ENCODE data around the gene ANO2. TPM values are rescaled to one million over a fixed set of nuclear protein-coding genes. Genes with fewer than 3 reads are reported as not detected.
"Not testable (repeated sequence)": the region's sequence is repeated elsewhere in the genome, so short reads cannot be mapped to it uniquely, and the experiment has no call there.

The ANO2 gene
- total RNA-seq, 2 donors from 2014 or later = 6.7 to 18.5 TPM

- Histone ChIP-seq H3K4me1 (ENCODE audit: control insufficient read depth in 1 of 2, low read depth in 2 of 2) (no peaks in the 10 kb centered on the region), H3K9me3 (no peaks in the 10 kb centered on the region), H3K4me3 (no peak overlapping the region), H3K27me3 (replicated peaks; ENCODE audit: insufficient read depth) (no peaks in the 10 kb centered on the region), H3K27ac (no peak overlapping the region), H3K36me3 (no peaks in the 10 kb centered on the region)
- DNase-seq (ENCODE audit: low spot score) (no peak), ATAC-seq (ENCODE audit: insufficient number of reproducible peaks, low FRiP score, low read depth) (no peak)
- TF ChIP-seq, protein P1, sequence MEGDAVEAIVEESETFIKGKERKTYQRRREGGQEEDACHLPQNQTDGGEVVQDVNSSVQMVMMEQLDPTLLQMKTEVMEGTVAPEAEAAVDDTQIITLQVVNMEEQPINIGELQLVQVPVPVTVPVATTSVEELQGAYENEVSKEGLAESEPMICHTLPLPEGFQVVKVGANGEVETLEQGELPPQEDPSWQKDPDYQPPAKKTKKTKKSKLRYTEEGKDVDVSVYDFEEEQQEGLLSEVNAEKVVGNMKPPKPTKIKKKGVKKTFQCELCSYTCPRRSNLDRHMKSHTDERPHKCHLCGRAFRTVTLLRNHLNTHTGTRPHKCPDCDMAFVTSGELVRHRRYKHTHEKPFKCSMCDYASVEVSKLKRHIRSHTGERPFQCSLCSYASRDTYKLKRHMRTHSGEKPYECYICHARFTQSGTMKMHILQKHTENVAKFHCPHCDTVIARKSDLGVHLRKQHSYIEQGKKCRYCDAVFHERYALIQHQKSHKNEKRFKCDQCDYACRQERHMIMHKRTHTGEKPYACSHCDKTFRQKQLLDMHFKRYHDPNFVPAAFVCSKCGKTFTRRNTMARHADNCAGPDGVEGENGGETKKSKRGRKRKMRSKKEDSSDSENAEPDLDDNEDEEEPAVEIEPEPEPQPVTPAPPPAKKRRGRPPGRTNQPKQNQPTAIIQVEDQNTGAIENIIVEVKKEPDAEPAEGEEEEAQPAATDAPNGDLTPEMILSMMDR (IDR thresholded peaks at IDR 0.05) = no peak
These were observed 104.1 kb downstream of the ANO2 start for GRCh38 chr12:5840944-5841343.

- no peaks in the 10 kb centered on the region for H3K4me1 ChIP-seq (ENCODE audit: control insufficient read depth in 1 of 2, low read depth in 2 of 2)
- no peak overlapping the region for H3K27ac ChIP-seq
- TF ChIP-seq, protein P1 (IDR thresholded peaks at IDR 0.05) = no peak
- H3K4me3 ChIP-seq = no peak overlapping the region
- H3K36me3 ChIP-seq = no peaks in the 10 kb centered on the region
- no peak for ATAC-seq (ENCODE audit: insufficient number of reproducible peaks, low FRiP score, low read depth)
- DNase-seq (ENCODE audit: low spot score) = no peak
- H3K27me3 ChIP-seq (replicated peaks; ENCODE audit: insufficient read depth) = no peaks in the 10 kb centered on the region
- H3K9me3 ChIP-seq = no peaks in the 10 kb centered on the region
These were observed 114.9 kb downstream of the ANO2 start for GRCh38 chr12:5830111-5830510.

GRCh38 chr12:5827591-5827990 lies 117.5 kb downstream of the ANO2 start:
- DNase-seq (ENCODE audit: low spot score) = no peak
- ATAC-seq (ENCODE audit: insufficient number of reproducible peaks, low FRiP score, low read depth) = no peak
- no peak overlapping the region for H3K4me3 ChIP-seq
- no peaks in the 10 kb centered on the region for H3K27me3 ChIP-seq (replicated peaks; ENCODE audit: insufficient read depth)
- TF ChIP-seq, protein P1 (IDR thresholded peaks at IDR 0.05) = no peak
- no peaks in the 10 kb centered on the region for H3K36me3 ChIP-seq
- no peaks in the 10 kb centered on the region for H3K4me1 ChIP-seq (ENCODE audit: control insufficient read depth in 1 of 2, low read depth in 2 of 2)
- H3K27ac ChIP-seq = no peak overlapping the region
- H3K9me3 ChIP-seq = no peaks in the 10 kb centered on the region

- H3K36me3 ChIP-seq; H3K27ac ChIP-seq; H3K9me3 ChIP-seq; H3K27me3 ChIP-seq (replicated peaks; ENCODE audit: insufficient read depth); DNase-seq (ENCODE audit: low spot score); H3K4me3 ChIP-seq; H3K4me1 ChIP-seq (ENCODE audit: control insufficient read depth in 1 of 2, low read depth in 2 of 2); ATAC-seq (ENCODE audit: insufficient number of reproducible peaks, low FRiP score, low read depth): not testable (repeated sequence)
These were observed 119.3 kb downstream of the ANO2 start for GRCh38 chr12:5825761-5826160.

DNA sequence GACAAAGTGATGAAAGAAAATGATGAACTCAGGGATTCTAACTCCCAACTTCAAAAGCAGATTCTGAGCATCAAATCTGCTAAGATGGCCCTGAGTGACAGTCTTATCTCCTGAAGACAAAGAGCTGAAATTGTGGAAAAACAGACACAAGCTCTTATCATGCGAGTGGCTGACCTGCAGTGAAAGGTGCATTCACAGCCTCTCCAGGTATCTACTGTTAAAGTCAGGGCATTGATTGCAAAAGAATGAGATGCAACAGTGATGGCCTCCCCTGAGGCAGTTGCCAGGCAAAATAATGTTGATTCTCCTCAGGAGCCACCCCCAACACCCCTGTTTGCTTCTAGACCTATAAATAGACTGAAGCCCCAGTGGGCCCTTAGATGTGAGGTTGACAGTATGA lies 126.2 kb downstream of the ANO2 start:
- H3K4me1 ChIP-seq (ENCODE audit: control insufficient read depth in 1 of 2, low read depth in 2 of 2); H3K4me3 ChIP-seq; H3K36me3 ChIP-seq; H3K9me3 ChIP-seq; ATAC-seq (ENCODE audit: insufficient number of reproducible peaks, low FRiP score, low read depth); H3K27me3 ChIP-seq (replicated peaks; ENCODE audit: insufficient read depth); DNase-seq (ENCODE audit: low spot score); H3K27ac ChIP-seq: not testable (repeated sequence)

GRCh38 chr12:5817246-5817645 lies 127.8 kb downstream of the ANO2 start:
- H3K4me1 ChIP-seq (ENCODE audit: control insufficient read depth in 1 of 2, low read depth in 2 of 2) = no peaks in the 10 kb centered on the region
- no peak for ATAC-seq (ENCODE audit: insufficient number of reproducible peaks, low FRiP score, low read depth)
- H3K27me3 ChIP-seq (replicated peaks; ENCODE audit: insufficient read depth) = no peaks in the 10 kb centered on the region
- TF ChIP-seq, protein P1 (IDR thresholded peaks at IDR 0.05) = no peak
- H3K27ac ChIP-seq = no peak overlapping the region
- no peak overlapping the region for H3K4me3 ChIP-seq
- no peaks in the 10 kb centered on the region for H3K36me3 ChIP-seq
- peaks cover 10% of the 10 kb centered on the region for H3K9me3 ChIP-seq
- DNase-seq (ENCODE audit: low spot score) = no peak

All from thoracic aorta (tissue), 2 donors.